A673 (cell line): Measurements from ENCODE around the gene PAPSS1.

Source experiments
- CTCF ChIP-seq: fragments of 300-800, 200-600 bp; sonication (generic); conservative IDR thresholded peaks from 2 replicates; pipeline ENCODE4 v1.5.1; 2017; ENCODE audit warnings: low read depth, mild to moderate bottlenecking, antibody characterized with exemption, low read length, moderate library complexity, mixed read lengths
- EZH2 ChIP-seq: fragments of 200-600 bp; sonication (generic); IDR thresholded peaks from 2 replicates; pipeline ENCODE4 v1.6.1; 2017; ENCODE audit warnings: borderline replicate concordance, low read depth, mild to moderate bottlenecking, mixed read lengths, antibody characterized with exemption, low read length; ENCODE audit not compliant: poor library complexity, severe bottlenecking

DNA sequence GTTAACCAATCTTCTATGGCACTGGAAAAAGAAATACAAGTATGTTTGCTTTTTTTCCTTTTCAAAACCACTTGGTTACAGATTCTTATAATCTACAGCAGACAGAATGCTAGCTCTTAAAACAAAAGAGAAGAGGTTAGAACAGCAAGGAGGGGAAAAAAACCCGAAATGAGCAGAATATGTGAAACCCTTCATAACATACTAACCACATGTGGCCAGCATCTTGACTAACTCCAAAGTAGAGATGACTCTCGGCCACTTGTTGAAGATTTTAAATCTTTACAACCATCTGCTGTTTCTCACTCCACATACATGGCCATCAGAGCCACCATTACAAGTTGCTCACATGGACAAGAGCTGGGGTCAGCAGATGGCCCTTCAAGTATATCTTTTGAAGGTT lies 100.3 kb downstream of the PAPSS1 start:
- TF ChIP-seq EZH2 (no peak), CTCF (no peak)
